Stomach (tissue), 4 donors: ENCODE measurements around the gene SMPD3.

Experiments used
- EP300 ChIP-seq: sonication (generic); formaldehyde crosslinking; IDR thresholded peaks from one replicate; pipeline ENCODE4 v1.6.1; 2017; ENCODE audit warnings: antibody characterized with exemption
- POLR2A ChIP-seq, 4 donors: fragments of 450-650 bp; IDR thresholded peaks; one replicate each; pipeline ENCODE4 v1.6.1; 2016; ENCODE audit warnings: antibody characterized with exemption in 4 of 4, control low read depth in 2 of 4, mild to moderate bottlenecking in 1 of 4, moderate library complexity in 1 of 4
- TF ChIP-seq, protein P1 (sequence below), 7 experiments: fragments of 450-650 bp in 4 of 7; fragments of 200-600 bp in 3 of 7; sonication (generic) in 3 of 7; IDR thresholded peaks; one replicate each; pipeline ENCODE4 v1.5.1; 2016 to 2019; ENCODE audit warnings: antibody characterized with exemption in 7 of 7, control low read depth in 2 of 7, mild to moderate bottlenecking in 1 of 7

DNA sequence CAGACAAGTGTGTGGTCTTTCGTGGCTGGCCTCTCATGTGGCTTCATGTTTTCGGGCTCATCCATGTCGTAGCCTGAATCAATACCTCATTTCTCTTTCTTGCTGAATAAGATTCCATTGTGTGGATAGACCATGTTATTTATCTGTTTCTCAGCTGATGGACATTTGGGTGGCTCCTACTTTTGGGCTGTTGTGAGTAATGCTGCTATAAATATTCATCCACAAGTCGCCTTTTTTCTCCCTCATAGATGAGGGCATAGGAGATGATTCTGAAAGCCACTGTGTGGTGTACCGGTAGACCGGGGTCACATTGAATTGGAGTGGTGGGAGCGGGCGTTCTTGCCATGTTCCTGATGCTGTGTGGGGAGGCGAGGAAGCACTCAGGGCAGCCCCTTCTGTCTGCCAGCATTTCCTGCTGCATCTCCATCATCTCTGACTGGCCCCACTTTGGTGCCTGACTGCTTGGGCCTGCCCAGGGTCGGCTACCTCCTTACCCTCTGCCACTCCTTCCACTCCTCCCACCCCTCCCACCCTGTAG is 97.4 kb downstream of the SMPD3 start:
- TF ChIP-seq, protein P1, sequence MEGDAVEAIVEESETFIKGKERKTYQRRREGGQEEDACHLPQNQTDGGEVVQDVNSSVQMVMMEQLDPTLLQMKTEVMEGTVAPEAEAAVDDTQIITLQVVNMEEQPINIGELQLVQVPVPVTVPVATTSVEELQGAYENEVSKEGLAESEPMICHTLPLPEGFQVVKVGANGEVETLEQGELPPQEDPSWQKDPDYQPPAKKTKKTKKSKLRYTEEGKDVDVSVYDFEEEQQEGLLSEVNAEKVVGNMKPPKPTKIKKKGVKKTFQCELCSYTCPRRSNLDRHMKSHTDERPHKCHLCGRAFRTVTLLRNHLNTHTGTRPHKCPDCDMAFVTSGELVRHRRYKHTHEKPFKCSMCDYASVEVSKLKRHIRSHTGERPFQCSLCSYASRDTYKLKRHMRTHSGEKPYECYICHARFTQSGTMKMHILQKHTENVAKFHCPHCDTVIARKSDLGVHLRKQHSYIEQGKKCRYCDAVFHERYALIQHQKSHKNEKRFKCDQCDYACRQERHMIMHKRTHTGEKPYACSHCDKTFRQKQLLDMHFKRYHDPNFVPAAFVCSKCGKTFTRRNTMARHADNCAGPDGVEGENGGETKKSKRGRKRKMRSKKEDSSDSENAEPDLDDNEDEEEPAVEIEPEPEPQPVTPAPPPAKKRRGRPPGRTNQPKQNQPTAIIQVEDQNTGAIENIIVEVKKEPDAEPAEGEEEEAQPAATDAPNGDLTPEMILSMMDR (IDR thresholded peaks at IDR 0.05) = no peak
- TF ChIP-seq EP300 (no peak), POLR2A (IDR thresholded peaks at IDR 0.05) (no peak)
